ENCODE results near the gene RNF135.
A peak's percentile ranks its signal among the peaks of the same experiment; 100 is the strongest.
"Not testable (repeated sequence)": the region's sequence is repeated elsewhere in the genome, so short reads cannot be mapped to it uniquely, and the experiment has no call there.

RNF135 gene

GRCh38 chr17:30970831-30971567 is at the start of gene RNF135:
RNF135 (plus strand) TSS chr17:30971039; CDS start chr17:30971074, 35 bp downstream.
- peak; percentile 86 for DNase-seq

GRCh38 chr17:30921544-30922196 is 49.2 kb upstream of the RNF135 start, which contains the start of gene ADAP2:
ADAP2 (plus strand) TSS chr17:30921945; CDS start chr17:30922015, 70 bp downstream.
- no peak for DNase-seq

- no peak for DNase-seq
Measured at GRCh38 chr17:30922235-30923030, 48.4 kb upstream of the RNF135 start.

- no peak for DNase-seq
Measured at GRCh38 chr17:30924341-30924740, 46.5 kb upstream of the RNF135 start.

- no peak for DNase-seq
Measured at GRCh38 chr17:30926516-30926915, 44.3 kb upstream of the RNF135 start.

GRCh38 chr17:30927756-30928155 is 43.1 kb upstream of the RNF135 start:
- DNase-seq, result no peak

GRCh38 chr17:30928584-30928983 is 42.3 kb upstream of the RNF135 start:
- DNase-seq, result no peak

GRCh38 chr17:30929081-30929633 is 41.7 kb upstream of the RNF135 start:
- no peak for DNase-seq

- not testable (repeated sequence) for DNase-seq
Measured at GRCh38 chr17:30929861-30930260, 41.0 kb upstream of the RNF135 start.

- no peak for DNase-seq
Measured at GRCh38 chr17:30930495-30930894, 40.3 kb upstream of the RNF135 start.

GRCh38 chr17:30931582-30931981 is 39.3 kb upstream of the RNF135 start:
- not testable (repeated sequence) for DNase-seq

- no peak for DNase-seq
Measured at GRCh38 chr17:30933966-30934365, 36.9 kb upstream of the RNF135 start.

- no peak for DNase-seq
Measured at GRCh38 chr17:30939051-30939689, 31.7 kb upstream of the RNF135 start.

GRCh38 chr17:30942308-30943079 is 28.3 kb upstream of the RNF135 start:
- DNase-seq, result no peak

- DNase-seq, result no peak
Measured at GRCh38 chr17:30947796-30948195, 23.0 kb upstream of the RNF135 start.

- DNase-seq, result no peak
Measured at GRCh38 chr17:30950189-30950588, 20.6 kb upstream of the RNF135 start.

- DNase-seq, result peak; percentile 7
Measured at GRCh38 chr17:30950669-30951399, 20.0 kb upstream of the RNF135 start.

- no peak for DNase-seq
Measured at GRCh38 chr17:30952638-30953393, 18.0 kb upstream of the RNF135 start.

- no peak for DNase-seq
Measured at GRCh38 chr17:30954046-30954830, 16.6 kb upstream of the RNF135 start.

All from T1000 (cell line).